CD4-positive, alpha-beta T cell (primary cell): ENCODE data around the gene LMO7. TPM values are rescaled to one million over a fixed set of nuclear protein-coding genes. Genes with fewer than 3 reads are reported as not detected.

ENCODE experiments used
- ATAC-seq: fragments of 200-7000 bp; cut with Tn5 transposase; one replicate; pipeline ENCODE4 v1.10.0; 2022; ENCODE audit warnings: mild to moderate bottlenecking; ENCODE audit not compliant: poor library complexity
- CTCF ChIA-PET: fragments of 350-600 bp; sonication (Branson Sonifier 250); formaldehyde crosslinking; loops from one replicate; lab custom pipeline; 2021; ENCODE audit warnings: antibody characterized with exemption, inconsistent platforms; lab: Charles Lee
- POLR2A ChIA-PET: fragments of 350-600 bp; sonication (Branson Sonifier 250); formaldehyde crosslinking; loops from one replicate; lab custom pipeline; 2021; ENCODE audit warnings: antibody characterized with exemption, inconsistent platforms; lab: Charles Lee
- DNase-seq, 14 experiments: peaks; one replicate each; pipeline ENCODE4 v3.0.0-alpha.2; 2013 to 2020; ENCODE audit warnings: mixed read lengths in 2 of 14
- H3K27ac ChIP-seq, 2 donors: one replicate each; pipeline versions ENCODE4 v1.5.1 to v1.7.0; 2013; ENCODE audit warnings: low read length in 2 of 2, low read depth in 1 of 2, mild to moderate bottlenecking in 1 of 2
- H3K27me3 ChIP-seq, 2 experiments: 1 replicate in 1 of 2; 2 replicates in 1 of 2; pipeline versions ENCODE4 v1.6.1 to v1.7.0; 2013; ENCODE audit warnings: low read length in 2 of 2, control low read depth in 1 of 2, mild to moderate bottlenecking in 1 of 2, moderate library complexity in 1 of 2; ENCODE audit not compliant: insufficient read depth in 2 of 2, control insufficient read depth in 1 of 2
- H3K36me3 ChIP-seq: one replicate; pipeline ENCODE4 v1.6.1; 2013; ENCODE audit warnings: low read length, control low read depth; ENCODE audit not compliant: insufficient read depth
- H3K4me1 ChIP-seq: one replicate; pipeline ENCODE4 v1.6.1; 2013; ENCODE audit warnings: low read length, control low read depth; ENCODE audit not compliant: insufficient read depth
- H3K4me3 ChIP-seq: one replicate; pipeline ENCODE4 v1.5.1; 2013; ENCODE audit warnings: mild to moderate bottlenecking, low read length, moderate library complexity
- H3K9me3 ChIP-seq, 2 experiments: 1 replicate in 1 of 2; 2 replicates in 1 of 2; pipeline versions ENCODE4 v1.6.1 to v1.7.0; 2013; ENCODE audit warnings: low read length in 2 of 2, mild to moderate bottlenecking in 2 of 2, control low read depth in 1 of 2, moderate library complexity in 1 of 2; ENCODE audit not compliant: control insufficient read depth in 1 of 2, insufficient read depth in 1 of 2
- H3K27ac Mint-ChIP-seq: one replicate; pipeline ENCODE4 v1.8.0; 2020; ENCODE audit warnings: mixed read lengths
- H3K27me3 Mint-ChIP-seq: one replicate; pipeline ENCODE4 v1.8.0; 2021; ENCODE audit warnings: mixed read lengths
- H3K36me3 Mint-ChIP-seq: one replicate; pipeline ENCODE4 v1.8.0; 2021; ENCODE audit warnings: low read depth, mixed read lengths
- H3K4me1 Mint-ChIP-seq: one replicate; pipeline ENCODE4 v1.8.0; 2021; ENCODE audit warnings: low read depth, mixed read lengths
- H3K4me3 Mint-ChIP-seq: one replicate; pipeline ENCODE4 v1.8.0; 2020; ENCODE audit warnings: mild to moderate bottlenecking, mixed read lengths
- H3K9me3 Mint-ChIP-seq: one replicate; pipeline ENCODE4 v1.8.0; 2020; ENCODE audit warnings: mixed read lengths
- CTCF ChIP-seq: fragments of 200-600 bp; IDR thresholded peaks from one replicate; pipeline ENCODE4 v1.8.0; 2022; ENCODE audit warnings: antibody characterized with exemption, mild to moderate bottlenecking
- intact Hi-C, 2 experiments: fragments of 100-400 bp; cut with DNase I in 1 of 2; cut with micrococcal nuclease in 1 of 2; formaldehyde crosslinking; loops; one replicate each; pipeline versions ENCODE4 v1.15.1 to v1.9.0; 2023 to 2025; cut with DNase I, micrococcal nuclease
- total RNA-seq, 174 experiments: library from RNA in 2 of 174; stranded (reverse) in 2 of 174; gene quantifications; one replicate each; pipeline ENCODE4 v1.2.3 and lab custom pipeline; 2021 to 2026

The LMO7 gene
- total RNA-seq, 2 experiments from 2014 or later = 35.2 to 36.3 TPM

- H3K27me3 Mint-ChIP-seq = peaks cover 33% of the 10 kb centered on the region
- H3K27ac ChIP-seq = no peak overlapping the region
Measured at GRCh38 chr13:75904012-75904411, 267.9 kb downstream of the LMO7 start.

GRCh38 chr13:75906315-75906714 is 270.2 kb downstream of the LMO7 start:
- Histone ChIP-seq H3K36me3 (no peaks in the 10 kb centered on the region), H3K27me3 (no peaks in the 10 kb centered on the region), H3K9me3 (no peaks in the 10 kb centered on the region), H3K4me3 (no peak overlapping the region), H3K4me1 (no peaks in the 10 kb centered on the region), H3K27ac (no peak overlapping the region)
- peaks cover 22% of the 10 kb centered on the region for H3K27me3 Mint-ChIP-seq
- H3K4me3 Mint-ChIP-seq = no peak overlapping the region
- intact Hi-C loops = no loop called here
- ATAC-seq (no peak), DNase-seq (no peak)
- CTCF ChIA-PET = no interaction called here
- H3K9me3 Mint-ChIP-seq = no peaks in the 10 kb centered on the region
- no peaks in the 10 kb centered on the region for H3K4me1 Mint-ChIP-seq
- no peak for TF ChIP-seq CTCF
- no peaks in the 10 kb centered on the region for H3K36me3 Mint-ChIP-seq
- H3K27ac Mint-ChIP-seq = no peak overlapping the region
- POLR2A ChIA-PET = no interaction called here

More at GRCh38 chr13:75904012-75904411, 267.9 kb downstream of the LMO7 start:
- ATAC-seq (no peak), DNase-seq (no peak)
- Mint-ChIP-seq H3K4me1 (no peaks in the 10 kb centered on the region), H3K36me3 (no peaks in the 10 kb centered on the region), H3K4me3 (no peak overlapping the region), H3K27ac (no peak overlapping the region), H3K9me3 (no peaks in the 10 kb centered on the region)
- H3K4me3 ChIP-seq = no peak overlapping the region
- no peak for TF ChIP-seq CTCF
- no peaks in the 10 kb centered on the region for H3K36me3 ChIP-seq
- H3K9me3 ChIP-seq = no peaks in the 10 kb centered on the region
- no peaks in the 10 kb centered on the region for H3K27me3 ChIP-seq
- intact Hi-C loops = no loop called here
- CTCF ChIA-PET = no interaction called here
- no peaks in the 10 kb centered on the region for H3K4me1 ChIP-seq
- POLR2A ChIA-PET = no interaction called here

GRCh38 chr13:75907044-75907443 is 270.9 kb downstream of the LMO7 start:
- Histone ChIP-seq H3K9me3 (no peaks in the 10 kb centered on the region), H3K36me3 (no peaks in the 10 kb centered on the region), H3K27me3 (no peaks in the 10 kb centered on the region), H3K27ac (no peak overlapping the region), H3K4me3 (no peak overlapping the region), H3K4me1 (no peaks in the 10 kb centered on the region)
- Mint-ChIP-seq H3K4me1 (no peaks in the 10 kb centered on the region), H3K4me3 (no peak overlapping the region), H3K36me3 (no peaks in the 10 kb centered on the region), H3K27me3 (peaks cover 20% of the 10 kb centered on the region), H3K9me3 (no peaks in the 10 kb centered on the region), H3K27ac (no peak overlapping the region)
- POLR2A ChIA-PET = no interaction called here
- DNase-seq = no peak
- TF ChIP-seq CTCF = no peak
- CTCF ChIA-PET = no interaction called here
- ATAC-seq = no peak
- intact Hi-C loops = no loop called here
